ENCODE results near the gene RCOR2.

DNA sequence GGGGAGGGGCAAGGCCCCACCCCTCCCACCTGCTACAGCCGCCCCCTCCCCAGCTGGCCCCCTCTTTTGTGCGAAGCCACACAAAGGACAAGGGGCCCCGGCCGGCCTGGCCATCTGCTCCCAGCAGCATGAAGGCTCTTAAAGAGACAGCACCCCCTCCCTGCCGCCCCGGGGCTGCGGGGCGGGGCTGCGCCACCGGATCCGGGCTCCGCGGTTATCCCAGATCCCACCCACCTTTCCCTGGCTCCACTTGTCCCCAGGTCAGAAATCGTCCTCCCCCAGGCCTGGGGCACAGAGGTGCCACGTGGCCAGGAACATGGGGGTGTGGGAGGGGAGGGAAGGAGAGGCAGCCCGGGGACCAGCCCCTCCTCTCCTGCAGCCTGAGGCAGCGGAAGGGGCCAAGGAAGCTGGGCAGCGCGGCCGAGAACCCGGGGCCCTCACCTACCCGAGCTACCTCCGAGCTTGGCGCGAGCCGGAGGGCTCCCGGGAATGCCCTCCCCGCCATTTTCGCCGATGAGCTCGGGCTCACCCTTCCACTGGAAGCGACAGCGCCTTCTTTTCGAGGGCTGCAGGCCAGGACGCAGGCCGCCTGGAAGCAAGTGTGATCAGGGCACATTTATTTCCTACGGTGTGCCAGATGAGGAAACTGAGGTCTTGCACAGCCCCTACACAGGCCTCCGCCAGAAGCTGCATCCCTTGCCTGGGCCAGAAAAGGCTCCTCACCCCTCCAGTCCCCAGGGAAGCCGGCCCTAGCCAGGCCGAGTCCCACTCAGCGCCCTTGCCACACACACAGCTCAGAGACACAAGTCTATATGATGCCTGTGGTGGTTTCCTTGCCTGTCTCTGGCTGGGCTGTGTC, 2.5 kb upstream of the RCOR2 start:
- TF ChIP-seq EZH2 (IDR thresholded peaks at IDR 0.05; ENCODE audit: low read length): no peak
- TF ChIP-seq, protein P1, sequence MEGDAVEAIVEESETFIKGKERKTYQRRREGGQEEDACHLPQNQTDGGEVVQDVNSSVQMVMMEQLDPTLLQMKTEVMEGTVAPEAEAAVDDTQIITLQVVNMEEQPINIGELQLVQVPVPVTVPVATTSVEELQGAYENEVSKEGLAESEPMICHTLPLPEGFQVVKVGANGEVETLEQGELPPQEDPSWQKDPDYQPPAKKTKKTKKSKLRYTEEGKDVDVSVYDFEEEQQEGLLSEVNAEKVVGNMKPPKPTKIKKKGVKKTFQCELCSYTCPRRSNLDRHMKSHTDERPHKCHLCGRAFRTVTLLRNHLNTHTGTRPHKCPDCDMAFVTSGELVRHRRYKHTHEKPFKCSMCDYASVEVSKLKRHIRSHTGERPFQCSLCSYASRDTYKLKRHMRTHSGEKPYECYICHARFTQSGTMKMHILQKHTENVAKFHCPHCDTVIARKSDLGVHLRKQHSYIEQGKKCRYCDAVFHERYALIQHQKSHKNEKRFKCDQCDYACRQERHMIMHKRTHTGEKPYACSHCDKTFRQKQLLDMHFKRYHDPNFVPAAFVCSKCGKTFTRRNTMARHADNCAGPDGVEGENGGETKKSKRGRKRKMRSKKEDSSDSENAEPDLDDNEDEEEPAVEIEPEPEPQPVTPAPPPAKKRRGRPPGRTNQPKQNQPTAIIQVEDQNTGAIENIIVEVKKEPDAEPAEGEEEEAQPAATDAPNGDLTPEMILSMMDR (optimal IDR thresholded peaks at IDR 0.05 in 1 of 3, IDR thresholded peaks at IDR 0.05 in 1 of 3, conservative IDR thresholded peaks at IDR 0.05 in 1 of 3; ENCODE audit: extremely low read depth in 1 of 3, insufficient read depth in 2 of 3, low read length in 3 of 3): no peak

Measured in keratinocyte (primary cell).